22Rv1 (cell line): ENCODE results near the gene CLIP1.

Experiments
- ZFX ChIP-seq: fragments of 450-650 bp; IDR thresholded peaks from 2 replicates; pipeline ENCODE4 v1.6.1; 2017; ENCODE audit warnings: antibody characterized with exemption, borderline replicate concordance
- TF ChIP-seq, protein P1 (sequence below): fragments of 450-650 bp; IDR thresholded peaks from 2 replicates; pipeline ENCODE4 v1.5.1; 2017; ENCODE audit warnings: mild to moderate bottlenecking

DNA sequence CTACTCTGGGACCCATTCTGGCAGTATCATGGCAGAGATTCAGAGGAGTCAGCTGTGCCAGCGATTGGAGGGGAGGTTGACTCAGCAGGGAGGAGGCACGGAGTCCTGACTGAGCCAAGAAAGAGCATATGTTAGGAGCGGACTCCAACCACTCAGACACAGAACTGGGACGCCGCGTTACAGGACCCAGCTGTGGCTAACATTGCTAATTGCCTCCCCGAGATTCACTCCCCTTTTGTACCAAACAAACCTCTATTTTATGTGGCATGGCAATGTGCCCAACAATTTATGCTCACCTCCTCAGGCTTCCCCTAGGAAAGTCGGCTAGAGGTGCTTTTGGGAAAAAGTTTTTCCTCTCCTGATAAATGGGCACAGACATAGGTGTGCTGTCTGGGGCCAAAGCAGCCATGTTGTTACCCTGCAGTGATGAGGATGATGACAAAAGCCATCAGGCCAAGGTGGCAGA is 15.2 kb upstream of the CLIP1 start:
- TF ChIP-seq, protein P1, sequence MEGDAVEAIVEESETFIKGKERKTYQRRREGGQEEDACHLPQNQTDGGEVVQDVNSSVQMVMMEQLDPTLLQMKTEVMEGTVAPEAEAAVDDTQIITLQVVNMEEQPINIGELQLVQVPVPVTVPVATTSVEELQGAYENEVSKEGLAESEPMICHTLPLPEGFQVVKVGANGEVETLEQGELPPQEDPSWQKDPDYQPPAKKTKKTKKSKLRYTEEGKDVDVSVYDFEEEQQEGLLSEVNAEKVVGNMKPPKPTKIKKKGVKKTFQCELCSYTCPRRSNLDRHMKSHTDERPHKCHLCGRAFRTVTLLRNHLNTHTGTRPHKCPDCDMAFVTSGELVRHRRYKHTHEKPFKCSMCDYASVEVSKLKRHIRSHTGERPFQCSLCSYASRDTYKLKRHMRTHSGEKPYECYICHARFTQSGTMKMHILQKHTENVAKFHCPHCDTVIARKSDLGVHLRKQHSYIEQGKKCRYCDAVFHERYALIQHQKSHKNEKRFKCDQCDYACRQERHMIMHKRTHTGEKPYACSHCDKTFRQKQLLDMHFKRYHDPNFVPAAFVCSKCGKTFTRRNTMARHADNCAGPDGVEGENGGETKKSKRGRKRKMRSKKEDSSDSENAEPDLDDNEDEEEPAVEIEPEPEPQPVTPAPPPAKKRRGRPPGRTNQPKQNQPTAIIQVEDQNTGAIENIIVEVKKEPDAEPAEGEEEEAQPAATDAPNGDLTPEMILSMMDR, result no peak
- TF ChIP-seq ZFX, result no peak
